Measurements from ENCODE around the gene PLXNA2. TPM values are rescaled to one million over a fixed set of nuclear protein-coding genes. Genes with fewer than 3 reads are reported as not detected.

The PLXNA2 gene
- total RNA-seq, 1 donor from 2014 or later: 17.7 TPM

GRCh38 chr1:208129060-208129459 is 115.1 kb downstream of the PLXNA2 start:
- Mint-ChIP-seq H3K9me3 (ENCODE audit: unreplicated experiment) (peaks cover 2% of the 10 kb centered on the region), H3K4me1 (ENCODE audit: low read depth, unreplicated experiment) (no peaks in the 10 kb centered on the region), H3K4me3 (ENCODE audit: unreplicated experiment) (no peak overlapping the region), H3K27me3 (ENCODE audit: low read depth, unreplicated experiment) (peaks cover 33% of the 10 kb centered on the region), H3K36me3 (ENCODE audit: low read depth, unreplicated experiment) (no peaks in the 10 kb centered on the region), H3K27ac (ENCODE audit: unreplicated experiment) (no peak overlapping the region)
- Histone ChIP-seq H3K4me2 (ENCODE audit: low read length) (no peak overlapping the region), H2AFZ (ENCODE audit: low read depth, low read length) (no peak overlapping the region), H3K4me3 (ENCODE audit: insufficient read depth, low read depth, low read length) (no peak overlapping the region), H3K9ac (ENCODE audit: low read length) (no peak overlapping the region), H3K27ac (ENCODE audit: low read depth, low read length) (no peak overlapping the region), H3K36me3 (ENCODE audit: insufficient read depth, low read length) (no peaks in the 10 kb centered on the region), H3K9me3 (ENCODE audit: insufficient read depth, low read depth, low read length) (no peaks in the 10 kb centered on the region), H4K20me1 (ENCODE audit: insufficient read depth, low read length) (peaks cover 4% of the 10 kb centered on the region), H3K79me2 (ENCODE audit: insufficient read depth, low read length) (no peaks in the 10 kb centered on the region), H3K27me3 (ENCODE audit: insufficient read depth, low read length) (no peaks in the 10 kb centered on the region), H3K4me1 (ENCODE audit: insufficient read depth, low read length) (no peaks in the 10 kb centered on the region)
- DNase-seq (ENCODE audit: low read depth): no peak
- TF ChIP-seq CTCF (IDR thresholded peaks at IDR 0.05; ENCODE audit: insufficient read depth, low read depth, low read length): no peak
- TF ChIP-seq EZH2 (IDR thresholded peaks at IDR 0.05; ENCODE audit: insufficient read depth, low read length): no peak
- no peak for FAIRE-seq

- H3K79me2 ChIP-seq (ENCODE audit: insufficient read depth, low read length): no peaks in the 10 kb centered on the region
- Mint-ChIP-seq H3K27me3 (ENCODE audit: low read depth, unreplicated experiment) (peaks cover 33% of the 10 kb centered on the region), H3K36me3 (ENCODE audit: low read depth, unreplicated experiment) (peaks cover 2% of the 10 kb centered on the region), H3K4me3 (ENCODE audit: unreplicated experiment) (no peak overlapping the region), H3K9me3 (ENCODE audit: unreplicated experiment) (peaks cover 2% of the 10 kb centered on the region), H3K4me1 (ENCODE audit: low read depth, unreplicated experiment) (no peaks in the 10 kb centered on the region), H3K27ac (ENCODE audit: unreplicated experiment) (no peak overlapping the region)
- H4K20me1 ChIP-seq (ENCODE audit: insufficient read depth, low read length): peaks cover 4% of the 10 kb centered on the region
- TF ChIP-seq CTCF (IDR thresholded peaks at IDR 0.05; ENCODE audit: insufficient read depth, low read depth, low read length) (no peak), EZH2 (IDR thresholded peaks at IDR 0.05; ENCODE audit: insufficient read depth, low read length) (no peak)
- H3K9me3 ChIP-seq (ENCODE audit: insufficient read depth, low read depth, low read length): no peaks in the 10 kb centered on the region
- no peaks in the 10 kb centered on the region for H3K27me3 ChIP-seq (ENCODE audit: insufficient read depth, low read length)
- no peak overlapping the region for H3K4me3 ChIP-seq (ENCODE audit: insufficient read depth, low read depth, low read length)
- no peak overlapping the region for H3K9ac ChIP-seq (ENCODE audit: low read length)
- DNase-seq (ENCODE audit: low read depth): no peak
- H3K36me3 ChIP-seq (ENCODE audit: insufficient read depth, low read length): no peaks in the 10 kb centered on the region
- FAIRE-seq: no peak
- H3K4me2 ChIP-seq (ENCODE audit: low read length): no peak overlapping the region
- H2AFZ ChIP-seq (ENCODE audit: low read depth, low read length): no peak overlapping the region
- no peaks in the 10 kb centered on the region for H3K4me1 ChIP-seq (ENCODE audit: insufficient read depth, low read length)
- no peak overlapping the region for H3K27ac ChIP-seq (ENCODE audit: low read depth, low read length)
Measured at GRCh38 chr1:208127792-208128529, 116.2 kb downstream of the PLXNA2 start.

GRCh38 chr1:208127284-208127683 is 116.9 kb downstream of the PLXNA2 start:
- no peak for TF ChIP-seq EZH2 (IDR thresholded peaks at IDR 0.05; ENCODE audit: insufficient read depth, low read length)
- no peak for TF ChIP-seq CTCF (IDR thresholded peaks at IDR 0.05; ENCODE audit: insufficient read depth, low read depth, low read length)
- DNase-seq (ENCODE audit: low read depth) (no peak), FAIRE-seq (no peak)
- H3K36me3 ChIP-seq (ENCODE audit: insufficient read depth, low read length): no peaks in the 10 kb centered on the region
- H3K4me2 ChIP-seq (ENCODE audit: low read length): no peak overlapping the region
- no peak overlapping the region for H3K4me3 ChIP-seq (ENCODE audit: insufficient read depth, low read depth, low read length)
- no peaks in the 10 kb centered on the region for H3K4me1 ChIP-seq (ENCODE audit: insufficient read depth, low read length)
- no peaks in the 10 kb centered on the region for H3K27me3 ChIP-seq (ENCODE audit: insufficient read depth, low read length)
- Mint-ChIP-seq H3K9me3 (ENCODE audit: unreplicated experiment) (peaks cover 2% of the 10 kb centered on the region), H3K27me3 (ENCODE audit: low read depth, unreplicated experiment) (peaks cover 31% of the 10 kb centered on the region), H3K27ac (ENCODE audit: unreplicated experiment) (no peak overlapping the region), H3K36me3 (ENCODE audit: low read depth, unreplicated experiment) (peaks cover 2% of the 10 kb centered on the region), H3K4me3 (ENCODE audit: unreplicated experiment) (no peak overlapping the region), H3K4me1 (ENCODE audit: low read depth, unreplicated experiment) (no peaks in the 10 kb centered on the region)
- no peaks in the 10 kb centered on the region for H3K9me3 ChIP-seq (ENCODE audit: insufficient read depth, low read depth, low read length)
- H3K27ac ChIP-seq (ENCODE audit: low read depth, low read length): no peak overlapping the region
- no peaks in the 10 kb centered on the region for H3K79me2 ChIP-seq (ENCODE audit: insufficient read depth, low read length)
- H3K9ac ChIP-seq (ENCODE audit: low read length): no peak overlapping the region
- peaks cover 4% of the 10 kb centered on the region for H4K20me1 ChIP-seq (ENCODE audit: insufficient read depth, low read length)
- H2AFZ ChIP-seq (ENCODE audit: low read depth, low read length): no peak overlapping the region

Measured in astrocyte (in vitro differentiated cells and primary cell).